Tibial artery (tissue), 4 donors: ENCODE measurements around the gene SLC6A13.
A peak's percentile ranks its signal among the peaks of the same experiment; 100 is the strongest.
"Not testable (repeated sequence)": the region's sequence is repeated elsewhere in the genome, so short reads cannot be mapped to it uniquely, and the experiment has no call there.

Experiments used
- DNase-seq, 2 donors: peaks; one replicate each; pipeline ENCODE4 v3.0.0-alpha.2; 2019
- H3K27ac ChIP-seq, 2 donors: fragments of 200-600 bp; sonication (generic) in 1 of 2; 1 replicate in 1 of 2; 2 replicates in 1 of 2; pipeline ENCODE4 v1.5.1; 2018 to 2019; ENCODE audit warnings: mild to moderate bottlenecking in 1 of 2
- H3K27me3 ChIP-seq, 2 donors: fragments of 200-600 bp; sonication (generic) in 1 of 2; one replicate each; pipeline versions ENCODE4 v1.5.1 to v1.6.0; 2016 to 2019
- H3K36me3 ChIP-seq, 3 donors: fragments of 200-600 bp; sonication (generic) in 2 of 3; one replicate each; pipeline ENCODE4 v1.5.1; 2016 to 2019; ENCODE audit warnings: mild to moderate bottlenecking in 2 of 3
- H3K4me1 ChIP-seq, 4 donors: fragments of 200-600 bp; sonication (generic) in 2 of 4; 1 replicate in 3 of 4; 2 replicates in 1 of 4; pipeline ENCODE4 v1.5.1; 2016 to 2019
- H3K4me3 ChIP-seq, 2 donors: fragments of 200-600 bp; sonication (generic) in 1 of 2; 1 replicate in 1 of 2; 2 replicates in 1 of 2; pipeline ENCODE4 v1.5.1; 2018 to 2019; ENCODE audit warnings: mild to moderate bottlenecking in 2 of 2
- H3K9me3 ChIP-seq, 3 donors: fragments of 200-600 bp; sonication (generic) in 1 of 3; one replicate each; pipeline ENCODE4 v1.5.1; 2016 to 2019
- CTCF ChIP-seq, 2 experiments: fragments of 200-600 bp in 1 of 2; fragments of 450-650 bp in 1 of 2; IDR thresholded peaks; one replicate each; pipeline ENCODE4 v1.5.1; 2017 to 2019; ENCODE audit warnings: antibody characterized with exemption in 2 of 2, mild to moderate bottlenecking in 1 of 2, moderate library complexity in 1 of 2
- intact Hi-C: fragments of 100-400 bp; cut with DNase I; formaldehyde crosslinking; loops from one replicate; pipeline ENCODE4 v1.15.0; 2023; ENCODE audit warnings: low total_unique reads

The SLC6A13 gene

DNA sequence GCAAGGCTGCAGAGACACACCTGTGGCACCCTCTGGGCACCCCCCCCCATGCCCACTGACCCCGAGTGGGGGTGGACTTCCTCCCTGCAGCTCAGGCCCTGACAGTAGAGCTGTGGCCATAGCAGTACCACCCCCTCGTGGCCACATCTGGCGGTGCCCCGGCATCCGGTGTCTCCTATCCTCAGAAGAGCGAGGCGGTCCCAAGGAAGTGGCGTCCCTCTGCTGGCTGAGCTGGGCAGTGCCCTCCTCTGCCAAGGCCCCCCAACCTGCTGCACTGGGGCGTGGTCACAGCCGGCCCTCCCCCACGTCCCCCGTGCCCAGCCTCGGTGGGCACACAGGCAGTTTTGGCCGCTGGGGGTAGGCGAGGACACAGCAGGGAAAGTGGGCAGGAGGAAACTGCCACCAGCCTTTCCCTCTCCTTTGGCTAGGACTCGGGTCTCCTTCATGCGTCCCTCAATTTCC is 42.7 kb downstream of the SLC6A13 start:
- intact Hi-C loops, result no loop called here
- peaks cover 0 to 3% (median 0%) of the 10 kb centered on the region in 4 donors for H3K4me1 ChIP-seq
- no peaks in the 10 kb centered on the region for H3K9me3 ChIP-seq
- peak; percentile 25 to 45 for TF ChIP-seq CTCF (IDR thresholded peaks at IDR 0.05)
- no peak overlapping the region for H3K27ac ChIP-seq
- no peak overlapping the region for H3K4me3 ChIP-seq
- no peaks in the 10 kb centered on the region for H3K36me3 ChIP-seq
- H3K27me3 ChIP-seq, result peaks cover 0 to 35% of the 10 kb centered on the region in 2 donors
- peak; percentile 53 to 78 for DNase-seq

GRCh38 chr12:218728-219590 is 43.7 kb downstream of the SLC6A13 start:
- Histone ChIP-seq H3K4me1 (peaks cover 0 to 3% (median 0%) of the 10 kb centered on the region in 4 donors), H3K27ac (no peak overlapping the region), H3K4me3 (no peak overlapping the region), H3K27me3 (peaks cover 0 to 42% of the 10 kb centered on the region in 2 donors), H3K36me3 (no peaks in the 10 kb centered on the region), H3K9me3 (no peaks in the 10 kb centered on the region)
- DNase-seq, result no peak
- intact Hi-C loops, result no loop called here
- TF ChIP-seq CTCF (IDR thresholded peaks at IDR 0.05), result no peak

- no peaks in the 10 kb centered on the region for H3K9me3 ChIP-seq
- no peaks in the 10 kb centered on the region for H3K36me3 ChIP-seq
- no peak overlapping the region for H3K4me3 ChIP-seq
- peaks cover 0 to 47% of the 10 kb centered on the region in 2 donors for H3K27me3 ChIP-seq
- intact Hi-C loops, result no loop called here
- DNase-seq, result no peak
- no peak overlapping the region for H3K27ac ChIP-seq
- no peak for TF ChIP-seq CTCF (IDR thresholded peaks at IDR 0.05)
- peaks cover 0 to 5% (median 0%) of the 10 kb centered on the region in 4 donors for H3K4me1 ChIP-seq
These were observed 44.4 kb downstream of the SLC6A13 start for GRCh38 chr12:218221-218620.

DNA sequence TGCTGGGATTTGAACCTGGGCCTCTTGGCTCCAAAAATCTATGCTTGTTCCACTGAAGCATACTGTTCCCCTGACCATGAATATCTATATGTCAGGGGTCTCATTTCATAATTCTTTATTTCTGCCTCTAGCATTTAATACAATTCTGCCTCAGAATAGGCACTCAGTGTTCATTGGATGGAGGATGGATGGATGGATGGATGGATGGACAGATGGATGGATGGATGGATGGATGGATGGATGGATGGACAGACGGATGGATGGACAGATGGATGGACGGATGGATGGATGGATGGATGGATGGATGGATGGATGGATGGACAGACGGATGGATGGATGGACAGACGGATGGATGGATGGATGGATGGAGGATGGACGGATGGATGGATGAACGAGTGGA is 45.6 kb downstream of the SLC6A13 start:
- intact Hi-C loops, H3K9me3 ChIP-seq, H3K4me3 ChIP-seq, H3K36me3 ChIP-seq, DNase-seq, H3K27ac ChIP-seq: not testable (repeated sequence)
- H3K4me1 ChIP-seq, result peaks cover 0 to 11% (median 0%) of the 10 kb centered on the region in 4 donors
- H3K27me3 ChIP-seq, result peaks cover 0 to 55% of the 10 kb centered on the region in 2 donors

DNA sequence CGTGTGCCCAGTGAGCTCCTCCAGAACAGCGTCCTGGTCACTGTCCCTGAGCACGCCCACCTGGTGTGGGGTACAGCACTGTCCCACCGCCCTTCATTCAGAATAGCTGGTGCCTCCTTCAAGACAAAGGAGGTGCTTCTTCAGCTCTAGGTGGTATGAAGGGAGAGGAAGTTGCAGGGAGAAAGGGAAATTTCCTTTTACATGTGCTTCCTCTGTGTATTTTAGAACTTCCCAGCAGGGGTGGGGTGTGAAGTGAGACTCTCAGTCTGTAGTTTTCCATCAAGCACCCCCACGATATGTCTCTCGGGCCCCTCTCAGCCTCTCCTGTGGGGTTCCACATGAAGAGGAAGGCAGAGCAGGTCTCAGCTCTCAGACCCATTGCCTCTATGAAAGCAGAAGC is 47.5 kb downstream of the SLC6A13 start:
- no peak for DNase-seq
- Histone ChIP-seq H3K4me1 (peaks cover 0 to 11% (median 0%) of the 10 kb centered on the region in 4 donors), H3K27me3 (peaks cover 0 to 60% of the 10 kb centered on the region in 2 donors), H3K36me3 (no peaks in the 10 kb centered on the region), H3K9me3 (no peaks in the 10 kb centered on the region), H3K4me3 (no peak overlapping the region), H3K27ac (no peak overlapping the region)
- TF ChIP-seq CTCF (IDR thresholded peaks at IDR 0.05), result no peak
- intact Hi-C loops, result no loop called here

DNA sequence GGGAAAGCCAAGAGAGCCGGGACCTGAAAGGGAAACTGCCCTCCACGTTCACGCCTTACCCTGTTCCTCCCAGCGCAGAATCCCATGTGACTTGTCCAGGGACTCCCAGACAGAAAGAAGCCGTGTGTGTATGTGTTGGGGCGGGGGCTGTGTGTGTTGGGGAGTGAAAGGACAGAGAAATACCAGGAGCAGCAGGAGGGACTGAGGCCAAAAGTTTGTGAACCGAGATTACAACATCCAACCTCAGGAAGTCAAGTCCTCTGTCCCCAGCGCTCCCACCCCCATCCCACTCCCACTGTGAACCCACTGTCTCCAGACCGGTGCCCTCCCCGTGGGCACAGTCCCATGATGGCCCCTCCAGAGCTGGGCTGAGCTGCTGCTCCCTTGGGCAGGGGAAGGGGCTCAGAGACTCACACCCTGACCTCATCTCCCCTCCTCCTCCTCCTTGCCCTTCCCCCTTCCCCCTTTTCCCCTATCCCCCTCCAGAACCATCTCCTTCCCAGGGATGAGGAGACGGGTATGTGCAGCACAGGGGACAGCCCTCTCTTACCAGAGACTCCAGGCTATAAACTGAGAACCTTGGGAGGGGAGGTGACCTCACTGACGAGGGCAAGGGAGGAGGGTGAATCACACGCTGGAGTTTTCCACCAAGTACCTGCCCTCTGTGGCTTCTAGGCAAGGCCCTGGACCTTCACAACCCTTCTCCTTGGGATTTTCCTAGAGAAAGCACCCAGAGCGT is 48.5 kb downstream of the SLC6A13 start, which contains the start of gene SLC6A12:
SLC6A12 (minus strand) TSS at position 155 of the 739 bp plus-strand sequence. CDS start 4,171 bp downstream, outside the sequence.
- intact Hi-C loops, result no loop called here
- TF ChIP-seq CTCF (IDR thresholded peaks at IDR 0.05), result no peak
- no peak within 1 kb of the TSS for H3K4me3 ChIP-seq
- H3K27me3 ChIP-seq, result peaks cover 0 to 58% of the 10 kb centered on the region in 2 donors
- peaks cover 0 to 8% (median 0%) of the 10 kb centered on the region in 4 donors for H3K4me1 ChIP-seq
- no peak within 1 kb of the TSS for H3K27ac ChIP-seq
- H3K9me3 ChIP-seq, result no peaks in the 10 kb centered on the region
- DNase-seq, result no peak
- no peaks in the 10 kb centered on the region for H3K36me3 ChIP-seq
